ENCODE measurements around the gene PPP1R13B.

GRCh38 chr14:103846543-103847450 lies 578 bp downstream of the PPP1R13B start:
- TF ChIP-seq, protein P1, sequence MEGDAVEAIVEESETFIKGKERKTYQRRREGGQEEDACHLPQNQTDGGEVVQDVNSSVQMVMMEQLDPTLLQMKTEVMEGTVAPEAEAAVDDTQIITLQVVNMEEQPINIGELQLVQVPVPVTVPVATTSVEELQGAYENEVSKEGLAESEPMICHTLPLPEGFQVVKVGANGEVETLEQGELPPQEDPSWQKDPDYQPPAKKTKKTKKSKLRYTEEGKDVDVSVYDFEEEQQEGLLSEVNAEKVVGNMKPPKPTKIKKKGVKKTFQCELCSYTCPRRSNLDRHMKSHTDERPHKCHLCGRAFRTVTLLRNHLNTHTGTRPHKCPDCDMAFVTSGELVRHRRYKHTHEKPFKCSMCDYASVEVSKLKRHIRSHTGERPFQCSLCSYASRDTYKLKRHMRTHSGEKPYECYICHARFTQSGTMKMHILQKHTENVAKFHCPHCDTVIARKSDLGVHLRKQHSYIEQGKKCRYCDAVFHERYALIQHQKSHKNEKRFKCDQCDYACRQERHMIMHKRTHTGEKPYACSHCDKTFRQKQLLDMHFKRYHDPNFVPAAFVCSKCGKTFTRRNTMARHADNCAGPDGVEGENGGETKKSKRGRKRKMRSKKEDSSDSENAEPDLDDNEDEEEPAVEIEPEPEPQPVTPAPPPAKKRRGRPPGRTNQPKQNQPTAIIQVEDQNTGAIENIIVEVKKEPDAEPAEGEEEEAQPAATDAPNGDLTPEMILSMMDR (conservative IDR thresholded peaks at IDR 0.05; ENCODE audit: low read length) = no peak
- TF ChIP-seq EZH2phosphoT487 (IDR thresholded peaks at IDR 0.05; ENCODE audit: borderline replicate concordance, low read depth, low read length) = no peak
